ENCODE measurements around the gene PHAF1. TPM values are rescaled to one million over a fixed set of nuclear protein-coding genes. Genes with fewer than 3 reads are reported as not detected.
A peak's percentile ranks its signal among the peaks of the same experiment; 100 is the strongest.

Gene PHAF1
- total RNA-seq, 2 experiments from 2014 or later, result 12.4 to 13.3 TPM

DNA sequence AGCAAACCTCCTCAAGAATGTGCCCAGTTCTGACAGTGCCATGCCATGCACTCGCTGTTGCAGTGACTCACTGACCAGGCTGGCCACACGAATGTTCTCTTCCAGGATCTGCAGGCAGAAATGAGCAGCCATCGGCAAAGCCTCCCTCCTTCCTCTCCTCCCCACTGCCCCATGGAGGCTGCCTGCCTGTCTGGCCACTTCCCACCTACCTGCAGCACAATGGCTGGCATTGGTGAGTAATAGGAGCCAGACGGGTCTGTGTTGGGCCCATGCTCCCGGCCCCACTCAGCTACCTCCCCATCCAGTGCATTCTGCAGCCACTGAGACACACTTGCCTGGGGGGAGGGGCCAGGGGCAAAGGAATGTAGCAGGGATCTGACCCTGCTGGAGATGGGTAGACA lies 76.8 kb downstream of the PHAF1 start:
- Mint-ChIP-seq H3K9me3 (no peaks in the 10 kb centered on the region), H3K27ac (no peak overlapping the region), H3K27me3 (peaks cover 8% of the 10 kb centered on the region), H3K4me3 (no peak overlapping the region), H3K4me1 (peaks cover 21% of the 10 kb centered on the region), H3K36me3 (ENCODE audit: low read depth) (no peaks in the 10 kb centered on the region)
- DNase-seq, result no peak
- CTCF ChIA-PET, result interaction anchor here (1.1 to 2.2 kb wide), 3 partner anchors 11 to 230 kb away, joined by 3 to 8 read pairs (median 8); no protein-coding TSS in a partner anchor
- POLR2A ChIA-PET, result interaction anchor here (1.1 to 6.6 kb wide), 3 partner anchors 26 to 173 kb away, joined by 3 to 59 read pairs (median 3); partner anchors contain the start of genes FBXL8 and TRADD

DNA sequence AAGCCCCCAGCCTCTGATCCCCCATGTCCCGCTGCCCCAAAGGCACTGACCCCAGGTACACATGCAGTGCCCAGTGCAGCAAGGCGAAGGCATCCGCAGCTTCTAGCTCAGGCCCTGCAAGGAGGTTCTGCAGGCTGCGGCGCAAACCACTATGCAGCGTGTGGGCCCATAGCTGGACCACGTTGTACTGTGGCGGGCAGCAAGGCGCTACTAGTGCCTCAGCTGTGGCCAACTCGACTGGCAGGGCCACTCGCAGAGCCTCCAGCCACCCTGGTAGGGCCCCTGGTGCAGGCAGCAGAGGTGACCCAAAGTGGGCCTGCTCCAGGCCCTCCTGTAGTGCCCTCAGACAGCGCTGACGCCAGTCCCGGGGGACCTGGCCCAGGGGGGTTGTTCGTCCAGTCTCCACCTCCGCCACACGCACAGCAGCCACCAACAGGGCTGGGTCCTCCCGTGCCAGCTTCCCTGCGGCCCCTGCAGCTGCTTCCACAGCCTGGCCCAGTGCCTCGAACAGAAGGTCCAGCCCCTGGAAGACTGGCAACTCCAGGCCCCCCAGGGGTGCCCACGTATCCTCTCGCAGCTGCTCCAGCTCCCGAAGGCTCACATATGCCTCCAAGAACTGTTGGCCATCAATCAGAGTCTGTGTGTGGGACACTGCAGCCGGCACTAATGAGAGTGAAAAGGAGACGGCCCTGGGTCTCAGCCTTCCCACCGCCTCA lies 77.6 kb downstream of the PHAF1 start:
- no peak for DNase-seq
- POLR2A ChIA-PET, result interaction anchor here (0.8 to 1.5 kb wide), 3 partner anchors 27 to 173 kb away, joined by 3 read pairs; no protein-coding TSS in a partner anchor
- no peak overlapping the region for H3K4me3 Mint-ChIP-seq
- CTCF ChIA-PET, result interaction anchor here (1.1 kb wide), 1 partner anchor 169 kb away, joined by 3 read pairs; no protein-coding TSS in a partner anchor
- H3K27ac Mint-ChIP-seq, result no peak overlapping the region
- peaks cover 8% of the 10 kb centered on the region for H3K27me3 Mint-ChIP-seq
- no peaks in the 10 kb centered on the region for H3K9me3 Mint-ChIP-seq
- peaks cover 25% of the 10 kb centered on the region for H3K4me1 Mint-ChIP-seq
- H3K36me3 Mint-ChIP-seq (ENCODE audit: low read depth), result no peaks in the 10 kb centered on the region

DNA sequence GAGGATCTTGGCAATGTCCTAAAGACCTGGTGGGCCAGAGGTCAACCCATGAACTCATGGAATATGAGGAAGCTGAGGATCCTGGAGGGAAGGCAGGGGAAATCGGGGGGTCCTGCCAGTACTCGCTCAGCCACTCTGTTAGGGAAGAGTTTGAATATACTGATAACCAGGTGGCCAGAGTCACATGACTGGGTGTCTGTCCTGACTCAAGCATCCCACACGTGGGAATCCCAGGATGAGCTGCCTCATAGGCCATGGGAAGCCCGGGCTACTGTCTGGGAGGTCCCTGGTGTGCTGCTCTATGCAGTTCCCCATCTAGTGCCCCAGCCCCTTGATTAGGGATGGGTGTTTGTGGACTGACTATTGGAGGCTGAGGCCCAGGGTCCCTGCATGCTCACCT lies 78.6 kb downstream of the PHAF1 start:
- DNase-seq, result no peak
- CTCF ChIA-PET, result interaction anchor here (0.7 kb wide), 1 partner anchor 33 kb away, joined by 3 read pairs; no protein-coding TSS in a partner anchor
- peaks cover 34% of the 10 kb centered on the region for H3K4me1 Mint-ChIP-seq
- peaks cover 6% of the 10 kb centered on the region for H3K36me3 Mint-ChIP-seq (ENCODE audit: low read depth)
- H3K27ac Mint-ChIP-seq, result no peak overlapping the region
- no peak overlapping the region for H3K4me3 Mint-ChIP-seq
- peaks cover 8% of the 10 kb centered on the region for H3K27me3 Mint-ChIP-seq
- H3K9me3 Mint-ChIP-seq, result no peaks in the 10 kb centered on the region
- POLR2A ChIA-PET, result interaction anchor here (1.1 kb wide), 1 partner anchor 175 kb away, joined by 3 read pairs; no protein-coding TSS in a partner anchor

DNA sequence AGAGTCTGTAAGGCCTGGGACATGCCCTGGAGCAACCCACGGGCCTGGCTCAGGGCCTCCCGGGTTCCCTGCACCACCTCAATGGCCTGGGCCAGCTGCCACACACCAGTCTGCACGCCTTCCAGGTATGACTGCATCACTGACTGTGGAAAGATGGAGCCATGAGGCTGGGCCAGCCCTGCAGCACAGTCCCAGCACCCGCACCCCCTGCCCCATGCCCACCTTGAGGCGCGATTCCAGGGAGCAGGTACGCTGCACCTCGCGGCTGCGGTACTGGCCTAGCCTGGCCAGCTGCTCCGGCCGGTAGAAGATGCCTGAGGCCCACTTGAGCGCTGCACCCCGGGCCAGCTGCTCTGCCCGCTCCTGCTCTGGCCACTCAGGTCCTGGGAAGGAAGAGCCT lies 79.1 kb downstream of the PHAF1 start:
- H3K36me3 Mint-ChIP-seq (ENCODE audit: low read depth), result peaks cover 11% of the 10 kb centered on the region
- no peak for DNase-seq
- no peaks in the 10 kb centered on the region for H3K9me3 Mint-ChIP-seq
- CTCF ChIA-PET, result interaction anchor here (0.7 kb wide), 2 partner anchors 9 to 34 kb away, joined by 3 read pairs; no protein-coding TSS in a partner anchor
- peaks cover 39% of the 10 kb centered on the region for H3K4me1 Mint-ChIP-seq
- H3K27ac Mint-ChIP-seq, result no peak overlapping the region
- no peak overlapping the region for H3K4me3 Mint-ChIP-seq
- H3K27me3 Mint-ChIP-seq, result peaks cover 8% of the 10 kb centered on the region
- POLR2A ChIA-PET, result interaction anchor here (1.1 kb wide), 1 partner anchor 175 kb away, joined by 3 read pairs; no protein-coding TSS in a partner anchor

DNA sequence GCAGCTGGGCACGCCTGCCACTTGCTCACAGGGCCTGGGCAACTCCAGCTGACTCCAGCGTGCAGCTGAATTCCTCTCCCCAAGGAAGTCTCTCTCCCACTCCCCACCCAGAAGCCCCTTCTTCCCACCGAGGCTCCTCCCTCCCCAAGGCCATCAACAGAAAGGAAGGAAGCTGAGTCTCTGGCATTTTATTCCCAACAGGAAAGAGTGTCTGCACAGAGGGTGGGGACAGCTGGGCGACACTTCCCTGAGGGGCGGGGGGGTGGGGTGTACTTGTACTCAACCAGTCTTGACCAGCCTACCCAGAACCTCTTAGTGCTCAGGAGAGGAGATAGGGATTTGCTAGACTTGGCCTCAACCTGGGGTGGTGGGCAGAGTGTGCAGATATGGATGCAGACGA lies 80.3 kb downstream of the PHAF1 start, which contains the start of gene EXOC3L1:
Gene EXOC3L1, minus strand, starts transcription at position 96 of the 400 bp plus-strand sequence. CDS start 460 bp downstream, outside the sequence.
- no peak for DNase-seq
- H3K4me1 Mint-ChIP-seq, result peaks cover 41% of the 10 kb centered on the region
- H3K36me3 Mint-ChIP-seq (ENCODE audit: low read depth), result peaks cover 24% of the 10 kb centered on the region
- H3K9me3 Mint-ChIP-seq, result no peaks in the 10 kb centered on the region
- no peak within 1 kb of the TSS for H3K4me3 Mint-ChIP-seq
- H3K27me3 Mint-ChIP-seq, result peaks cover 8% of the 10 kb centered on the region
- H3K27ac Mint-ChIP-seq, result no peak within 1 kb of the TSS
- ChIA-PET POLR2A (no interaction called here), CTCF (interaction anchor here (1.1 kb wide), 1 partner anchor 172 kb away, joined by 4 read pairs; no protein-coding TSS in a partner anchor)

DNA sequence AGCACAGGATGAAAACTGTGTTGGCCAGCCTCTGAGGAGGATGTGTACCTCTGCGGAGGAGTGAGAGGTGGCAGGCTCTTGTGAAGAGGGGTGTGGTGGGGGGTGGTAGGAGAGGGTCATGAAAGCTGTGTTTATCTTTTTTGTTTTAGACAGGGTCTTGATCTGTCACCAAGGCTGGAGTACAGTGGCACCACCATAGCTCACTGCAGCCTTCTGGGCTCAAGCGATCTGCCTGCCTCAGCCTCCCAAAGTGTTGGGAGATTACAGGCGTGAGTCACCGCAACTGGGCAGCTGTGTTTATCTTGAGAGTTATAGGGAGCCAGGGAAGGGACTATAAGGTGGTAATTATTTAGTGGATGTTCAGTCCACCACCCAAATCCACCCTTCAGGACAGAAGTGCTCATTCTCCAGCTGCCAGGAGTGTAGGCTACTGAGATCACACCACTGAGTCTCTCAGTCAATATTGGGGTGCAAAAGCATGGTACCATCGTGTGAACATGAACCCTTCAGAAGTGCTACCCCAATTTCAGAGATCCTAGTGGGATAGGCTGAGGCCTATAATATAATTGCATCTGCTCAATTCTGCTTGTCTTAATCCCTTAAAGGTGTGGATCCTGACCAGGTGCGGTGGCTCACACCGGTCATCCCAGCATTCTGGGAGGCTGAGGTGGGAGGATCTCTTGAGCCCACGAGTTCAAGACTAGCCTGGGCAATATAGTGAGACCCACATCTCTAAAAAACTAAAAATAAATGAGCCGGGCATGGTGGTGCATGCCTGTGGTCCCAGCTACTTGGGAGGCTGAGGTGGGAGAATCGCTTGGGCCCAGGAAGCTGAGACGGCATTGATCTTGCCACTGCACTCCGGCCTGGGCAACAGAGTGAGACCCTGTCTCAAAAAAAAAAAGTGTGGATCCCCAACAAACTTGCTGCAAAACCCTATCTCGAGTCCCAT lies 81.0 kb downstream of the PHAF1 start:
- Mint-ChIP-seq H3K4me3 (no peak overlapping the region), H3K27ac (no peak overlapping the region)
- POLR2A ChIA-PET, result no interaction called here

DNA sequence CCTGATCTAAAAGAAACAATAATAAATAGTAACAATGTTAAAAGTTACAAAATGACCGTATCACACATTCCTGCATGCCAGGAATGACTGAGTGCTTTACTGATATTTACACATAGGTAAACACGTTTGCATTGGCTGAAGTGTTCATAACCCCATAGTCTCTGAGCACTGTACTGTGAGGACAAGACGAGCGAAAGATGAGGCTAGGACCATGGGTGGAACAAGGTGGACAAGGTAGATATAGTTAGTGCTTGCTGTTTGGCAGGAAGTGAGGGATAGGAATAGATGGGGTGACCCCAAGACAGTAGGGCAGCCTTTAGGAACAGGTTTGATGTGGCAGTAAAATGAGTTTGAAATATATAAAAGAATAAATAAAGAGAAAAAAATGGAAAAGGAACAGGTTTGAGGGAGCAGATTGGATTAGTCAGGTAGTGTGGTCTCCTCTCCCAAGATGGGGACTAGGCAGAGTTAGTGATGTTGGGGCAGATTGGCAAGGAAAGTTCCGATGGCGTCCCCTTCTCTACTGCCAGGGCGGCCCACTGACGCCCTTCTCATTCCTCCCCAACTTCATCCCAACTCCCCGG lies 81.8 kb downstream of the PHAF1 start:
- H3K9me3 Mint-ChIP-seq, result no peaks in the 10 kb centered on the region
- H3K4me1 Mint-ChIP-seq, result peaks cover 46% of the 10 kb centered on the region
- H3K4me3 Mint-ChIP-seq, result peak overlapping the region; percentile 86
- CTCF ChIA-PET, result interaction anchor here (0.9 to 1.6 kb wide), 5 partner anchors 28 to 237 kb away, joined by 3 to 5 read pairs (median 4); no protein-coding TSS in a partner anchor
- no peak for DNase-seq
- H3K27me3 Mint-ChIP-seq, result no peaks in the 10 kb centered on the region
- POLR2A ChIA-PET, result interaction anchor here (1.2 to 2.2 kb wide), 5 partner anchors 11 to 40 kb away, joined by 3 to 14 read pairs (median 3); partner anchors contain the start of genes B3GNT9 and TMEM208
- peaks cover 38% of the 10 kb centered on the region for H3K36me3 Mint-ChIP-seq (ENCODE audit: low read depth)
- H3K27ac Mint-ChIP-seq, result peak overlapping the region; percentile 72

More for the DNA sequence above, 81.0 kb downstream of the PHAF1 start:
- CTCF ChIA-PET, result no interaction called here
- Mint-ChIP-seq H3K27me3 (peaks cover under 1% of the 10 kb centered on the region), H3K4me1 (peaks cover 41% of the 10 kb centered on the region), H3K36me3 (ENCODE audit: low read depth) (peaks cover 30% of the 10 kb centered on the region), H3K9me3 (no peaks in the 10 kb centered on the region)
- DNase-seq, result no peak

DNA sequence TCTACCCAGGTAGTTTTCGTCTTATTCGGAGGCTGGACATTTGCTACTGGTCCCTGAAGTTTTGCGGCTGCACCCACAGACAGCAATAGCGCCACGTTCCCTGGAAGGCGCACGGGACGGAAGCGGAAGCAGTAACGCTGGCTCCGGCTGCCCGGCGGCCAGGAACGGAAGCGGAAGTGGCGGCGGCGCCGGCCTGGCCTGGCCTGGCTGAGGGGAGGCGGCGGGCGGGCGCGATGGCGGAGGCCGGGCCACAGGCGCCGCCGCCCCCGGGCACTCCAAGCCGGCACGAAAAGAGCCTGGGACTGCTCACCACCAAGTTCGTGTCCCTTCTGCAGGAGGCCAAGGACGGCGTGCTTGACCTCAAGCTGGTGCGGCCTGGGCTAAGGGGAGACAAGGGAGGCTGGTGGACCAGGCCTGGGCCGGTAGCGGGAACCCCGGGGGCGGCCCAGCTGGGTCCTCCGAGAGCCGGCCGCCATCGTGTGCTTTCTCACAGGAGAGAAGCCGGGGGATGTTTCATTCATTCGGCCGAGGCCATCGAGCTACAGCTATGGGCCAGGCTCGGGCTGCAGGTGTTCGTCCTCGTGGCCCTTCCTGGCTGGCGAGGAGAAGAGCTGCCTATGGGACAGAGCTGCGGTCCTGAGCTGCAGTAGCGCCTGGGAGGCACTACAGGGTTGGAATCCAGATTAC lies 82.4 kb downstream of the PHAF1 start, which contains the start of gene E2F4:
Gene E2F4, plus strand, starts transcription at position 161 of the 687 bp plus-strand sequence. Its CDS starts 73 bp downstream, at position 234.
- POLR2A ChIA-PET, result interaction anchor here (0.9 to 3.1 kb wide), 17 partner anchors 10 to 217 kb away, joined by 3 to 18 read pairs (median 5); partner anchors contain the start of genes B3GNT9, FBXL8, PHAF1 and TMEM208
- Mint-ChIP-seq H3K4me3 (peak within 1 kb of the TSS; percentile 86), H3K9me3 (no peaks in the 10 kb centered on the region), H3K36me3 (ENCODE audit: low read depth) (peaks cover 44% of the 10 kb centered on the region), H3K27ac (peak within 1 kb of the TSS; percentile 83), H3K27me3 (no peaks in the 10 kb centered on the region), H3K4me1 (peaks cover 50% of the 10 kb centered on the region)
- peak; percentile 91 for DNase-seq
- CTCF ChIA-PET, result interaction anchor here (0.9 to 2.2 kb wide), 14 partner anchors 17 to 245 kb away, joined by 3 to 7 read pairs (median 4); partner anchors contain the start of genes FBXL8, TMEM208 and TRADD

DNA sequence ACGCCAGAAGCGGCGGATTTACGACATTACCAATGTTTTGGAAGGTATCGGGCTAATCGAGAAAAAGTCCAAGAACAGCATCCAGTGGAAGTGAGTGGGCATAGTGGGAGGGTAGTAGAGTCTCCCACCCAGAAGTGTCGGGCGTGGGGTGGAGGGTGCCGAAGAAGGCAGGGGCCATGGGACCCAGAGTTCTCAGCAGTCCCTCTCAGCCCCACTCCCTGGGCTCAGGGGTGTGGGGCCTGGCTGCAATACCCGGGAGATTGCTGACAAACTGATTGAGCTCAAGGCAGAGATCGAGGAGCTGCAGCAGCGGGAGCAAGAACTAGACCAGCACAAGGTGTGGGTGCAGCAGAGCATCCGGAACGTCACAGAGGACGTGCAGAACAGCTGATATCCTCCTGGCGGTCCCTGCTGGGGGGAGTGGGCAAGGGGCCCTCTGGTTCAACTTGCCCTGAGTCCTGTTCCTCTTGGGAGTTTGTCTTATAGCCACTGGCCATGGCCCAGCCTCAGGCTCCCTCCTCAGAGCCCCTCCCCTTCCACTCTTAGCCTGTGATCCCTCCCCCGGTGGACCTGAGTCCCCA lies 83.1 kb downstream of the PHAF1 start:
- no peaks in the 10 kb centered on the region for H3K27me3 Mint-ChIP-seq
- peak overlapping the region; percentile 86 for H3K4me3 Mint-ChIP-seq
- H3K27ac Mint-ChIP-seq, result peak overlapping the region; percentile 83
- POLR2A ChIA-PET, result interaction anchor here (0.9 to 3.1 kb wide), 18 partner anchors 9 to 218 kb away, joined by 3 to 18 read pairs (median 5); partner anchors contain the start of genes B3GNT9, FBXL8, PHAF1 and TMEM208
- H3K36me3 Mint-ChIP-seq (ENCODE audit: low read depth), result peaks cover 49% of the 10 kb centered on the region
- peaks cover 50% of the 10 kb centered on the region for H3K4me1 Mint-ChIP-seq
- no peaks in the 10 kb centered on the region for H3K9me3 Mint-ChIP-seq
- CTCF ChIA-PET, result interaction anchor here (0.9 to 2.2 kb wide), 15 partner anchors 18 to 245 kb away, joined by 3 to 7 read pairs (median 4); partner anchors contain the start of genes FBXL8, TMEM208 and TRADD
- DNase-seq, result peak; percentile 57

DNA sequence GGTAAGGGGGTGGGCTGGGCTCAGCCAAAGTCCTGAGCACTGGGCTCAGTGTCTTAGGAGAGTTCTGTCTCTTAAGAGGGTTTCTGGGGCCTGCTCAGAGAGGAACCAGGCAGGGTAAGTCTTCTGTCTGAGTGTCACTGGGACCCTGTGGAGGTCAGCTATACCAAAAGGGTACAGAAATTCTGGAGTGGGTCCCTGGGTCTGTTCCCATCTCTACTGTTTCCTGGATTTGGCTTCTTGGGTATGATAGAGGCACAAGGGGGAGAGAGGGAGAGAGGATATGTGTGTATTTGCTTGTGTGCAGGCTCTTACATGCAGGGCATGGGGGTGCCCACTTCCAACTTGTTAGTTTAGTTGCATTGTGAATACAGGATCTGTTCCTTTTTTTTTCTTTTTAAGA lies 83.8 kb downstream of the PHAF1 start:
- Mint-ChIP-seq H3K4me1 (peaks cover 53% of the 10 kb centered on the region), H3K4me3 (peak overlapping the region; percentile 86), H3K27me3 (no peaks in the 10 kb centered on the region), H3K36me3 (ENCODE audit: low read depth) (peaks cover 55% of the 10 kb centered on the region), H3K27ac (peak overlapping the region; percentile 83), H3K9me3 (no peaks in the 10 kb centered on the region)
- DNase-seq, result no peak
- POLR2A ChIA-PET, result interaction anchor here (1.0 to 3.1 kb wide), 12 partner anchors 16 to 218 kb away, joined by 4 to 18 read pairs (median 7); partner anchors contain the start of genes FBXL8, TMEM208 and TRADD
- CTCF ChIA-PET, result interaction anchor here (0.6 to 2.2 kb wide), 9 partner anchors 18 to 246 kb away, joined by 3 to 7 read pairs (median 5); partner anchors contain the start of genes FBXL8, TMEM208 and TRADD

DNA sequence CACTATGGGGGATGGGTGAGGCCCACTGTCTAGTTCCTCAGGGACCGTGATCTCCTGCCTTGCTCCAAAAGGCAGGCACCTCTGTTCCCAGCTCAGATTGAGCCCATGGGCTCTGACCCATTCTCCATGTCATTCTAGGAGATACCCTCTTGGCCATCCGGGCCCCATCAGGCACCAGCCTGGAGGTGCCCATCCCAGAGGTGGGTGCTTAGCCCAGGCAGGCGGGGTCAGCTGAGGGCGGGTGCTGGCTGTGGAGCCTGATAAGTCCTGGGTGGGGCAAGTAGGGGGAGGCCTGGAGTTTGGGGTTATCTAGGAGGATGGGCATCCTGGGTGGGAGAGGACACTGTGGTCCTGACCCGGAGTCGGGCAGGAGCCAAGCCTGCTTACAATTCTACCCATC lies 84.5 kb downstream of the PHAF1 start:
- H3K27ac Mint-ChIP-seq, result peak overlapping the region; percentile 83
- H3K4me1 Mint-ChIP-seq, result peaks cover 53% of the 10 kb centered on the region
- H3K4me3 Mint-ChIP-seq, result peak overlapping the region; percentile 86
- no peak for DNase-seq
- CTCF ChIA-PET, result interaction anchor here (0.6 to 2.2 kb wide), 4 partner anchors 24 to 108 kb away, joined by 3 to 5 read pairs (median 4); no protein-coding TSS in a partner anchor
- POLR2A ChIA-PET, result interaction anchor here (1.4 to 3.1 kb wide), 3 partner anchors 15 to 34 kb away, joined by 5 to 16 read pairs (median 14); partner anchors contain the start of genes FBXL8, TMEM208 and TRADD
- H3K27me3 Mint-ChIP-seq, result no peaks in the 10 kb centered on the region
- H3K9me3 Mint-ChIP-seq, result no peaks in the 10 kb centered on the region
- H3K36me3 Mint-ChIP-seq (ENCODE audit: low read depth), result peaks cover 56% of the 10 kb centered on the region
